Tibial nerve (tissue), 4 donors: Measurements from ENCODE around the gene FGL2. TPM values are rescaled to one million over a fixed set of nuclear protein-coding genes. Genes with fewer than 3 reads are reported as not detected.
"Not testable (repeated sequence)": the region's sequence is repeated elsewhere in the genome, so short reads cannot be mapped to it uniquely, and the experiment has no call there.

Experiments used
- DNase-seq, 2 donors: peaks; one replicate each; pipeline ENCODE4 v3.0.0-alpha.2; 2019; ENCODE audit warnings: low spot score in 2 of 2
- H3K27ac ChIP-seq, 4 donors: fragments of 200-600 bp; sonication (generic) in 3 of 4; one replicate each; pipeline ENCODE4 v1.5.1; 2017 to 2019; ENCODE audit warnings: mild to moderate bottlenecking in 1 of 4
- H3K27me3 ChIP-seq, 2 donors: fragments of 200-600 bp; sonication (generic) in 1 of 2; one replicate each; pipeline versions ENCODE4 v1.5.1 to v1.6.0; 2017 to 2019
- H3K36me3 ChIP-seq, 3 donors: fragments of 200-600 bp; sonication (generic); one replicate each; pipeline ENCODE4 v1.5.1; 2018 to 2019
- H3K4me1 ChIP-seq, 4 donors: fragments of 200-600 bp; sonication (generic) in 3 of 4; one replicate each; pipeline ENCODE4 v1.5.1; 2017 to 2019
- H3K4me3 ChIP-seq, 4 donors: fragments of 200-600 bp; sonication (generic) in 3 of 4; one replicate each; pipeline ENCODE4 v1.5.1; 2017 to 2019; ENCODE audit warnings: mild to moderate bottlenecking in 1 of 4, moderate library complexity in 1 of 4
- H3K9me3 ChIP-seq, 4 donors: fragments of 200-600 bp; sonication (generic) in 3 of 4; one replicate each; pipeline ENCODE4 v1.5.1; 2017 to 2019
- CTCF ChIP-seq, 5 experiments: fragments of 200-600 bp in 3 of 5; fragments of 450-650 bp in 2 of 5; sonication (generic) in 3 of 5; IDR thresholded peaks; one replicate each; pipeline ENCODE4 v1.5.1; 2016 to 2019; ENCODE audit warnings: antibody characterized with exemption in 5 of 5, mild to moderate bottlenecking in 3 of 5, moderate library complexity in 2 of 5
- EP300 ChIP-seq, 2 donors: sonication (generic); formaldehyde crosslinking; IDR thresholded peaks; one replicate each; pipeline ENCODE4 v1.6.1; 2017; ENCODE audit warnings: antibody characterized with exemption in 2 of 2, mild to moderate bottlenecking in 1 of 2
- POLR2A ChIP-seq, 2 donors: fragments of 450-650 bp; IDR thresholded peaks; one replicate each; pipeline ENCODE4 v1.6.1; 2017; ENCODE audit warnings: antibody characterized with exemption in 2 of 2, mild to moderate bottlenecking in 2 of 2, moderate library complexity in 2 of 2
- WGBS, 2 donors: methylation state at CpG; one replicate each; pipeline ENCODE4 v1.1.5; 2018; 5-methylcytosine and 5-hydroxymethylcytosine counted together
- total RNA-seq, 4 donors: library from RNA; depleted of rRNA; stranded (reverse); fragments of >200 nt; gene quantifications; one replicate each; pipeline ENCODE4 v1.1.0, GENCODE V29; 2016

FGL2 gene
- total RNA-seq, 4 donors from 2014 or later, result 30.0 to 214 (median 170) TPM

DNA sequence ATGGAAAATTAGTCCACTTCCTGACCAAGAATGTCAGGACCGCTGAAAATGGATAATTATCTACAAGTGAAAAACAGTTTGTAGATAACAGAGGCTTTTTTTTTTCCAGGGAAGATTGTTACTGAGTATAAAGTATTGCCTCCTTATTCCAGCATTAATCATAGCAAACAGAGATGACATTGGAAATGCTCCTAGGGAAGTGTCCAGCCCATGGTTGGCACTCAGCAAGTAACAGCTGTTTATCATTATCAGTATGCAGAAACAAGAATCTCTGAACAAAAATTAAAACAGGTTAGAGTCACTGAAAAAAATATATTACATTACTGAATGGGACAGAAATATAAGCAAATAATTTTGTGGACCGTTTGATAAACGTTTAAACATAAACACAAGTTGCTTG, 14.6 kb downstream of the FGL2 start:
- Histone ChIP-seq H3K4me3 (no peak overlapping the region), H3K27ac (peak overlapping the region in 1 of 4 donors; percentile 37)
- 57 to 66% methylated on average over 3 of the region's 3 CpGs for WGBS, 2 donors

GRCh38 chr7:77184463-77184862, 15.2 kb downstream of the FGL2 start:
- peak overlapping the region in 1 of 4 donors; percentile 37 for H3K27ac ChIP-seq
- H3K9me3 ChIP-seq, result no peaks in the 10 kb centered on the region

More for the DNA sequence above, 14.6 kb downstream of the FGL2 start:
- H3K36me3 ChIP-seq, result no peaks in the 10 kb centered on the region
- H3K9me3 ChIP-seq, result no peaks in the 10 kb centered on the region
- no peak for TF ChIP-seq EP300 (IDR thresholded peaks at IDR 0.05)
- TF ChIP-seq POLR2A (IDR thresholded peaks at IDR 0.05), result no peak
- TF ChIP-seq CTCF (IDR thresholded peaks at IDR 0.05), result no peak
- peaks cover 0 to 27% (median 1%) of the 10 kb centered on the region in 4 donors for H3K4me1 ChIP-seq
- no peaks in the 10 kb centered on the region for H3K27me3 ChIP-seq
- DNase-seq, result no peak

GRCh38 chr7:77182261-77182660, 17.4 kb downstream of the FGL2 start:
- H3K27ac ChIP-seq, result no peak overlapping the region
- DNase-seq, result no peak
- no peaks in the 10 kb centered on the region for H3K36me3 ChIP-seq
- H3K4me3 ChIP-seq, result no peak overlapping the region
- no peaks in the 10 kb centered on the region for H3K27me3 ChIP-seq
- TF ChIP-seq CTCF (IDR thresholded peaks at IDR 0.05) (no peak), EP300 (IDR thresholded peaks at IDR 0.05) (no peak), POLR2A (IDR thresholded peaks at IDR 0.05) (no peak)
- 100% methylated on average over 1 of the region's 1 CpG for WGBS, 2 donors
- H3K9me3 ChIP-seq, result no peaks in the 10 kb centered on the region
- peaks cover 0 to 27% (median 1%) of the 10 kb centered on the region in 4 donors for H3K4me1 ChIP-seq

More at GRCh38 chr7:77184463-77184862, 15.2 kb downstream of the FGL2 start:
- DNase-seq, result no peak
- TF ChIP-seq EP300 (IDR thresholded peaks at IDR 0.05), result no peak
- TF ChIP-seq CTCF (IDR thresholded peaks at IDR 0.05), result no peak
- TF ChIP-seq POLR2A (IDR thresholded peaks at IDR 0.05), result no peak
- H3K27me3 ChIP-seq, result no peaks in the 10 kb centered on the region
- peaks cover 0 to 27% (median 1%) of the 10 kb centered on the region in 4 donors for H3K4me1 ChIP-seq
- no peak overlapping the region for H3K4me3 ChIP-seq
- H3K36me3 ChIP-seq, result no peaks in the 10 kb centered on the region

- no peaks in the 10 kb centered on the region for H3K36me3 ChIP-seq
- no peak overlapping the region for H3K4me3 ChIP-seq
- H3K9me3 ChIP-seq, result no peaks in the 10 kb centered on the region
- WGBS, 2 donors, result 84 to 87% methylated on average over 3 of the region's 3 CpGs
- no peak overlapping the region for H3K27ac ChIP-seq
- H3K27me3 ChIP-seq, result no peaks in the 10 kb centered on the region
- no peak for DNase-seq
- no peak for TF ChIP-seq CTCF (IDR thresholded peaks at IDR 0.05)
- no peak for TF ChIP-seq EP300 (IDR thresholded peaks at IDR 0.05)
- TF ChIP-seq POLR2A (IDR thresholded peaks at IDR 0.05), result no peak
- H3K4me1 ChIP-seq, result peaks cover 0 to 27% (median 1%) of the 10 kb centered on the region in 4 donors
These were observed 17.9 kb downstream of the FGL2 start for GRCh38 chr7:77181734-77182133.

- DNase-seq, result no peak
These were observed 18.5 kb downstream of the FGL2 start for GRCh38 chr7:77181015-77181595.

DNA sequence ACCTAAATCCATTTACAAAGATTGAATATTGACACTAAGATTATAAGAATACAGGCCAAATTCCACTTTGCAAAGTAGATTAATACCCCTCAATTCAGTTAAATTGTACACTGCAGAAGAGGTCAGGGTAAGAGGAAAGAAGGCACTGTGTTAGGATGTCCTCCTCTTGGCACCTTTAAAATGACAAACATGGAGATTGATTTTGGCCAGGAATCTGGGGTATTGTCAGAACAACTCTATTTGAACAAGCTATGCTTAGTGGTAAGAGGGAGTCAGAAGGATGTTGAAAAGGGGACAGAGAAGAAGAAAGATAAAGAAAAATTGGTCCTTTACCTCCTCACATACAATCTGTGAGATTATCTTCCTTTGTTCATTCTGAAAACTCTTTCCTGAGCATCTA, 21.6 kb downstream of the FGL2 start:
- H3K27me3 ChIP-seq, H3K36me3 ChIP-seq, DNase-seq, H3K4me1 ChIP-seq, H3K4me3 ChIP-seq, H3K9me3 ChIP-seq, H3K27ac ChIP-seq: not testable (repeated sequence)

More at GRCh38 chr7:77181015-77181595, 18.5 kb downstream of the FGL2 start:
- H3K36me3 ChIP-seq, result no peaks in the 10 kb centered on the region
- H3K4me3 ChIP-seq, result no peak overlapping the region
- 57 to 74% methylated on average over 4 of the region's 4 CpGs for WGBS, 2 donors
- TF ChIP-seq CTCF (IDR thresholded peaks at IDR 0.05), result no peak
- no peak for TF ChIP-seq EP300 (IDR thresholded peaks at IDR 0.05)
- no peak for TF ChIP-seq POLR2A (IDR thresholded peaks at IDR 0.05)
- H3K9me3 ChIP-seq, result no peaks in the 10 kb centered on the region
- no peak overlapping the region for H3K27ac ChIP-seq
- H3K27me3 ChIP-seq, result no peaks in the 10 kb centered on the region
- H3K4me1 ChIP-seq, result peaks cover 0 to 27% (median 1%) of the 10 kb centered on the region in 4 donors

GRCh38 chr7:77177321-77177904, 22.2 kb downstream of the FGL2 start:
- not testable (repeated sequence) for H3K27ac ChIP-seq, H3K4me3 ChIP-seq, H3K4me1 ChIP-seq, H3K27me3 ChIP-seq, H3K9me3 ChIP-seq, H3K36me3 ChIP-seq, DNase-seq
- 61 to 68% methylated on average over 9 of the region's 9 CpGs for WGBS, 2 donors

GRCh38 chr7:77175274-77175800, 24.3 kb downstream of the FGL2 start:
- not testable (repeated sequence) for H3K4me1 ChIP-seq, H3K4me3 ChIP-seq, H3K36me3 ChIP-seq, H3K27ac ChIP-seq, H3K27me3 ChIP-seq, DNase-seq, H3K9me3 ChIP-seq
- WGBS, 2 donors, result 29 to 80% methylated on average over 2 to 3 of the region's 3 CpGs
